ENCODE results near the gene FCER1G.

DNA sequence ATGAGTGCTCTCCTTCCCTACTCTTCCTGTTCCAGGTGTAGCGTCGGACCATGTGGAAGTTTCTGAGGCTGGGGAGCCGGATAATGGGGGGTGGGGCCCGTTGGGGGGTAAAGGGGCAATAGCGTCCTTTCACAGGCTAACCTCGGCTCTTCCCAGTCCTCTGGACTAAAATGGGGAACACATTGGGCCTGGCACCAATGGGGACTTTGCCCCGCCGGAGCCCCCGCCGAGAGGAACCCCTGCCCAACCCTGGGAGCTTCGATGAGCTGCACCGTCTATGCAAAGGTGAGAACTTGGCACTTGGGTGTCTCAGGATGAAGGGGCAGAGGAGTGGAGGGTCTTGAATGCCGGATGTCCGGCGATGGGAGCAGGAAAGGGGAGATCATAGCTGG lies 11.2 kb downstream of the FCER1G start:
- TF ChIP-seq, protein P1, sequence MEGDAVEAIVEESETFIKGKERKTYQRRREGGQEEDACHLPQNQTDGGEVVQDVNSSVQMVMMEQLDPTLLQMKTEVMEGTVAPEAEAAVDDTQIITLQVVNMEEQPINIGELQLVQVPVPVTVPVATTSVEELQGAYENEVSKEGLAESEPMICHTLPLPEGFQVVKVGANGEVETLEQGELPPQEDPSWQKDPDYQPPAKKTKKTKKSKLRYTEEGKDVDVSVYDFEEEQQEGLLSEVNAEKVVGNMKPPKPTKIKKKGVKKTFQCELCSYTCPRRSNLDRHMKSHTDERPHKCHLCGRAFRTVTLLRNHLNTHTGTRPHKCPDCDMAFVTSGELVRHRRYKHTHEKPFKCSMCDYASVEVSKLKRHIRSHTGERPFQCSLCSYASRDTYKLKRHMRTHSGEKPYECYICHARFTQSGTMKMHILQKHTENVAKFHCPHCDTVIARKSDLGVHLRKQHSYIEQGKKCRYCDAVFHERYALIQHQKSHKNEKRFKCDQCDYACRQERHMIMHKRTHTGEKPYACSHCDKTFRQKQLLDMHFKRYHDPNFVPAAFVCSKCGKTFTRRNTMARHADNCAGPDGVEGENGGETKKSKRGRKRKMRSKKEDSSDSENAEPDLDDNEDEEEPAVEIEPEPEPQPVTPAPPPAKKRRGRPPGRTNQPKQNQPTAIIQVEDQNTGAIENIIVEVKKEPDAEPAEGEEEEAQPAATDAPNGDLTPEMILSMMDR (conservative IDR thresholded peaks at IDR 0.05; ENCODE audit: low read depth, low read length) = no peak
- no peak for TF ChIP-seq POLR2A (IDR thresholded peaks at IDR 0.05; ENCODE audit: low read depth, low read length)
- TF ChIP-seq BHLHE40 (IDR thresholded peaks at IDR 0.05; ENCODE audit: low read depth, low read length) = no peak
- TF ChIP-seq RAD21 (IDR thresholded peaks at IDR 0.05; ENCODE audit: low read length) = no peak
- TF ChIP-seq FOS (IDR thresholded peaks at IDR 0.05; ENCODE audit: low read depth, low read length) = no peak
- no peak for TF ChIP-seq MAFK (IDR thresholded peaks at IDR 0.05; ENCODE audit: low read depth, low read length)
- TF ChIP-seq, protein P2, sequence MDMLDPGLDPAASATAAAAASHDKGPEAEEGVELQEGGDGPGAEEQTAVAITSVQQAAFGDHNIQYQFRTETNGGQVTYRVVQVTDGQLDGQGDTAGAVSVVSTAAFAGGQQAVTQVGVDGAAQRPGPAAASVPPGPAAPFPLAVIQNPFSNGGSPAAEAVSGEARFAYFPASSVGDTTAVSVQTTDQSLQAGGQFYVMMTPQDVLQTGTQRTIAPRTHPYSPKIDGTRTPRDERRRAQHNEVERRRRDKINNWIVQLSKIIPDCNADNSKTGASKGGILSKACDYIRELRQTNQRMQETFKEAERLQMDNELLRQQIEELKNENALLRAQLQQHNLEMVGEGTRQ (IDR thresholded peaks at IDR 0.05; ENCODE audit: low read depth, low read length) = no peak
- TF ChIP-seq, protein P3, sequence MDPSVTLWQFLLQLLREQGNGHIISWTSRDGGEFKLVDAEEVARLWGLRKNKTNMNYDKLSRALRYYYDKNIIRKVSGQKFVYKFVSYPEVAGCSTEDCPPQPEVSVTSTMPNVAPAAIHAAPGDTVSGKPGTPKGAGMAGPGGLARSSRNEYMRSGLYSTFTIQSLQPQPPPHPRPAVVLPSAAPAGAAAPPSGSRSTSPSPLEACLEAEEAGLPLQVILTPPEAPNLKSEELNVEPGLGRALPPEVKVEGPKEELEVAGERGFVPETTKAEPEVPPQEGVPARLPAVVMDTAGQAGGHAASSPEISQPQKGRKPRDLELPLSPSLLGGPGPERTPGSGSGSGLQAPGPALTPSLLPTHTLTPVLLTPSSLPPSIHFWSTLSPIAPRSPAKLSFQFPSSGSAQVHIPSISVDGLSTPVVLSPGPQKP (IDR thresholded peaks at IDR 0.05; ENCODE audit: borderline replicate concordance, low read depth, low read length) = no peak
- TF ChIP-seq MXI1 (IDR thresholded peaks at IDR 0.05; ENCODE audit: borderline replicate concordance, low read depth, low read length) = no peak
- TF ChIP-seq CHD1 (IDR thresholded peaks at IDR 0.05; ENCODE audit: low read depth, low read length) = no peak
- no peak for TF ChIP-seq RCOR1 (IDR thresholded peaks at IDR 0.05; ENCODE audit: insufficient replicate concordance, low read length)
- TF ChIP-seq NFE2L2 (IDR thresholded peaks at IDR 0.05; ENCODE audit: low read depth, low read length) = no peak
- no peak for TF ChIP-seq CEBPB (IDR thresholded peaks at IDR 0.05; ENCODE audit: low read depth, low read length)
- TF ChIP-seq SMC3 (IDR thresholded peaks at IDR 0.05; ENCODE audit: low read depth, low read length) = no peak

All from IMR-90 (cell line).